Upper lobe of right lung (tissue), 1 donor: ENCODE results near the gene USP6. TPM values are rescaled to one million over a fixed set of nuclear protein-coding genes. Genes with fewer than 3 reads are reported as not detected.
"Not testable (repeated sequence)": the region's sequence is repeated elsewhere in the genome, so short reads cannot be mapped to it uniquely, and the experiment has no call there.

Source experiments
- ATAC-seq: fragments of 200-7000 bp; cut with Tn5 transposase; one replicate; pipeline ENCODE4 v1.9.1; 2020; ENCODE audit warnings: mild to moderate bottlenecking, moderate library complexity
- DNase-seq: peaks from one replicate; pipeline ENCODE4 v3.0.0-alpha.2; 2020
- H3K27ac ChIP-seq: fragments of 200-600 bp; one replicate; pipeline ENCODE4 v1.8.0; 2022
- H3K27me3 ChIP-seq: fragments of 200-600 bp; one replicate; pipeline ENCODE4 v1.8.0; 2022; ENCODE audit warnings: mild to moderate bottlenecking
- H3K36me3 ChIP-seq: fragments of 200-600 bp; one replicate; pipeline ENCODE4 v1.8.0; 2022
- H3K4me1 ChIP-seq: fragments of 200-600 bp; one replicate; pipeline ENCODE4 v1.8.0; 2022
- H3K4me3 ChIP-seq: fragments of 200-600 bp; one replicate; pipeline ENCODE4 v1.8.0; 2022; ENCODE audit warnings: mild to moderate bottlenecking
- H3K9me3 ChIP-seq: fragments of 200-600 bp; one replicate; pipeline ENCODE4 v1.8.0; 2022
- CTCF ChIP-seq: fragments of 200-600 bp; IDR thresholded peaks from one replicate; pipeline ENCODE4 v1.8.0; 2022; ENCODE audit warnings: antibody characterized with exemption
- intact Hi-C: fragments of 100-400 bp; cut with DNase I; formaldehyde crosslinking; loops from one replicate; pipeline ENCODE4 v1.11.0; 2022
- total RNA-seq: library from RNA; stranded (reverse); fragmentation: NEBNext Ultra II Directional; extraction: Animal tissue kit (Norgen Biotek cat#: 25700); gene quantifications from one replicate; pipeline ENCODE4 v1.2.1, GENCODE V29; 2021
- donor health status: DM: no; HTN: yes; CAD: no; lungs with severe emphysema.

USP6 gene
- total RNA-seq, 1 donor from 2014 or later = 0.14 TPM

DNA sequence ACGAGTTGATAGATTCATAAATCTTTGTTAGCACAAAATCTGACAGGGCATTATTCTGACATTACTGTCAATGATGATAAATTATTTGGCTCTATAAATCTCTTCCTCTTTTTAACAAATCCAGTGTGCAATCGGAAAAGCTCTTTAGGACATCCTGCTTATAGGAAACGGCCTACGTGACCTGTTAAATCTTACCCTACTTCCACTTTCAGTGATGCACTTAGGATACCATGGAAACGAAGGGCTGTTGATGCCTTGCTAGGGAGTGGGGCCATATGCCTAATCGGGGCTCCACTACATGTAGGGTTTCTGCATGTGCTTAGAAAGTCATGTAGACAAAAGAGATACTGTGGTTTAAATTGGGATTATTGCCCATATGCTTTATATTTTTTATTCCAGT, 48.6 kb downstream of the USP6 start:
- Histone ChIP-seq H3K9me3 (no peaks in the 10 kb centered on the region), H3K36me3 (no peaks in the 10 kb centered on the region), H3K4me3 (no peak overlapping the region), H3K4me1 (no peaks in the 10 kb centered on the region), H3K27ac (no peak overlapping the region), H3K27me3 (no peaks in the 10 kb centered on the region)
- no peak for TF ChIP-seq CTCF
- peak; percentile 69 for ATAC-seq
- DNase-seq = no peak
- intact Hi-C loops = no loop called here

DNA sequence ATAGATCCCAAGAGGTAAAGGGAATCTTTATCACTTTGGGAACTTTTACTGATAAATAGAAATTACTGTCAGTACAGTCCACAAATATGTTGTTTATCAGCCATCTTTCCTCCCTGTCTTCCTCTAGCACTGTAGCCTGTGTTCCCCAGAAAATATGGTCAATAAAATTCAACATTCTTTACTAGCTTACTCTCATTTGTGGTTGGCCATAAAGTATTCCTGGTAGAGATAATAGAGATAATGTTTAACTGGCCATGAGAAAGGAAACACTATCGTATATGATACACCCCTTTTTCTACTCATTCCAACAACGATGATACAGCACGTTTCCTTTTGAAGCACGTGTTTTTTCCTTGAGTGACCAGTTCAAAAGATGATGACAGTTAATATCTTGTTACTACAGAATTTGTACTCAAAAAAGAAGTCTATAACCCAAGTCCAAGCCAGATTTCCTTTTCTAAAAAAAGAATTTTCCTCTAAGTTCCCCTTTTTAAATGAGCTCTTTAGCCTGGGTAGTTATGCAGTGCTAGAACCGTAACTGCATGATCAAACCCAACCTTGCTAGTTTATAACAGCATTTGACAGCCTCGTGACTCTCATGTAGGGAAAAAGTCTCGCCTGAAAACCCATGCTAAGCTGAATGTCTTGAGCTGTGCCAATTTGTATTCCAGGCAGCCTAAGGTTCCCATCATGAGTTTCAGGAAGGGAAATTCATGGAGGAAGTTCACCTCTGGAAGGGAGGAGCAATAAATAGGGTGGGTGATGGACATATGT, 50.1 kb downstream of the USP6 start:
- H3K4me1 ChIP-seq, intact Hi-C loops, DNase-seq, H3K27me3 ChIP-seq, H3K27ac ChIP-seq, H3K36me3 ChIP-seq, H3K9me3 ChIP-seq, H3K4me3 ChIP-seq: not testable (repeated sequence)
- peak; percentile 59 for ATAC-seq

- H3K27ac ChIP-seq, H3K36me3 ChIP-seq, intact Hi-C loops, H3K4me1 ChIP-seq, H3K27me3 ChIP-seq, ATAC-seq, DNase-seq, H3K4me3 ChIP-seq: not testable (repeated sequence)
- peaks cover 50% of the 10 kb centered on the region for H3K9me3 ChIP-seq
Observed at GRCh38 chr17:5175027-5175426, 59.2 kb downstream of the USP6 start.

DNA sequence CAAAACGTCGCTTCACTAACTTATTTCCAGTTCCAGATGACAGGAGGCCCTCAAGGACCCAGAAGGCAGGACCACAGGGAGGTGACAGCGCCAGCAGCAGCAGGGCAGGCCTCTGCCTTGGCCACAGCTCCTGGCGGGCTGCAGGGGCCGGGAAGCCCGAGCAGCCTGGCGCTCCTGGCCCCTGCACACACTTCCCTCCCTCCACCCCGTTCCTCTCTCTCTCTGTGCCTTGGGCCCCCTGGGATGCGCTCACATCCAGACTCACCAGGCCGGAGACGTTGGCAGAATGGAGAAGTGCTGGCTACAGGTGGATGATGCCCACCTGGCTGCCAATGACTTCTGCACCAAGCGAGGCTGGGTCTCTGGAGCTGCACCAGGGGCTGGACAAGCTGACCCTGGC, 63.2 kb downstream of the USP6 start:
- no peaks in the 10 kb centered on the region for H3K27me3 ChIP-seq
- ATAC-seq = no peak
- H3K4me3 ChIP-seq = no peak overlapping the region
- H3K36me3 ChIP-seq = peaks cover 4% of the 10 kb centered on the region
- H3K9me3 ChIP-seq = peaks cover 85% of the 10 kb centered on the region
- H3K4me1 ChIP-seq = no peaks in the 10 kb centered on the region
- H3K27ac ChIP-seq = no peak overlapping the region
- intact Hi-C loops = no loop called here
- TF ChIP-seq CTCF = no peak
- DNase-seq = no peak

GRCh38 chr17:5181509-5182305, 65.9 kb downstream of the USP6 start:
- no peak for TF ChIP-seq CTCF
- Histone ChIP-seq H3K36me3 (no peaks in the 10 kb centered on the region), H3K4me3 (no peak overlapping the region), H3K9me3 (peaks cover 88% of the 10 kb centered on the region), H3K27ac (no peak overlapping the region), H3K4me1 (no peaks in the 10 kb centered on the region), H3K27me3 (no peaks in the 10 kb centered on the region)
- intact Hi-C loops = no loop called here
- ATAC-seq (no peak), DNase-seq (no peak)

GRCh38 chr17:5182597-5183409, 67.0 kb downstream of the USP6 start:
- Histone ChIP-seq H3K4me3 (no peak overlapping the region), H3K4me1 (no peaks in the 10 kb centered on the region), H3K27ac (no peak overlapping the region), H3K9me3 (peaks cover 86% of the 10 kb centered on the region), H3K36me3 (no peaks in the 10 kb centered on the region), H3K27me3 (no peaks in the 10 kb centered on the region)
- intact Hi-C loops = no loop called here
- no peak for TF ChIP-seq CTCF
- ATAC-seq (no peak), DNase-seq (no peak)
